Lung (tissue), 12 donors: ENCODE results near the gene BBS9. TPM values are rescaled to one million over a fixed set of nuclear protein-coding genes. Genes with fewer than 3 reads are reported as not detected.

ENCODE experiments used
- ATAC-seq: fragments of 200-7000 bp; cut with Tn5 transposase; one replicate; pipeline ENCODE4 v1.9.1; 2020; ENCODE audit warnings: moderate number of reproducible peaks; ENCODE audit not compliant: insufficient read depth, low FRiP score
- DNase-seq, 3 donors: peaks; one replicate each; pipeline ENCODE4 v3.0.0-alpha.2; 2013 to 2017
- H3K27ac ChIP-seq, 2 donors: one replicate each; pipeline ENCODE4 v1.5.1; 2013; ENCODE audit warnings: mild to moderate bottlenecking in 2 of 2, moderate library complexity in 2 of 2, control low read depth in 1 of 2, inconsistent platforms in 1 of 2, low read depth in 1 of 2, low read length in 1 of 2
- H3K27me3 ChIP-seq, 3 donors: one replicate each; pipeline ENCODE4 v1.5.1; 2013; ENCODE audit warnings: low read length in 2 of 3; ENCODE audit not compliant: control insufficient read depth in 3 of 3, insufficient read depth in 3 of 3
- H3K36me3 ChIP-seq, 4 donors: one replicate each; pipeline ENCODE4 v1.5.1; 2013; ENCODE audit warnings: low read length in 4 of 4, mild to moderate bottlenecking in 1 of 4, moderate library complexity in 1 of 4; ENCODE audit not compliant: control insufficient read depth in 4 of 4, insufficient read depth in 4 of 4
- H3K4me1 ChIP-seq, 5 donors: one replicate each; pipeline ENCODE4 v1.5.1; 2013; ENCODE audit warnings: low read length in 5 of 5, mild to moderate bottlenecking in 2 of 5, moderate library complexity in 1 of 5; ENCODE audit not compliant: control insufficient read depth in 5 of 5, insufficient read depth in 5 of 5
- H3K4me3 ChIP-seq: one replicate; pipeline ENCODE4 v1.5.1; 2013; ENCODE audit warnings: mild to moderate bottlenecking, control low read depth, moderate library complexity
- H3K9ac ChIP-seq, 2 donors: one replicate each; pipeline ENCODE4 v1.5.1; 2013; ENCODE audit warnings: low read length in 2 of 2, control low read depth in 1 of 2; ENCODE audit not compliant: insufficient read depth in 1 of 2
- H3K9me3 ChIP-seq, 4 donors: one replicate each; pipeline ENCODE4 v1.5.1; 2013; ENCODE audit warnings: low read length in 3 of 4, mild to moderate bottlenecking in 1 of 4, moderate library complexity in 1 of 4; ENCODE audit not compliant: control insufficient read depth in 4 of 4, insufficient read depth in 3 of 4
- CTCF ChIP-seq: IDR thresholded peaks from 2 replicates; pipeline ENCODE4 v1.5.1; 2012; ENCODE audit warnings: mild to moderate bottlenecking; ENCODE audit errors: control extremely low read depth, extremely low read depth
- WGBS, 2 donors: extraction: QIAGEN DNeasy Blood & Tissue Kit; methylation state at CpG; one replicate each; pipeline ENCODE4 v1.1.7; 2013; 5-methylcytosine and 5-hydroxymethylcytosine counted together
- polyA plus RNA-seq, 2 donors: library from polyadenylated mRNA; stranded (reverse); fragments of 200-250 nt; gene quantifications; one replicate each; pipeline ENCODE4 v1.2.1, GENCODE V29; 2013
- total RNA-seq, 2 donors: library from RNA; depleted of rRNA in 1 of 2; stranded (reverse); fragments of >200 nt in 1 of 2; gene quantifications; one replicate each; pipeline ENCODE4 v1.2.1, GENCODE V29; 2014 to 2021
- donor health status: control.
- donor health status: control.
- donor health status: Bipolar disorder and iron deficiency.
- donor health status: healthy.
- donor health status: DM: yes; HTN: yes; CAD: no.

The BBS9 gene
- total and polyA plus RNA-seq, 4 donors, result 3.5 to 65.0 (median 15.2) TPM

DNA sequence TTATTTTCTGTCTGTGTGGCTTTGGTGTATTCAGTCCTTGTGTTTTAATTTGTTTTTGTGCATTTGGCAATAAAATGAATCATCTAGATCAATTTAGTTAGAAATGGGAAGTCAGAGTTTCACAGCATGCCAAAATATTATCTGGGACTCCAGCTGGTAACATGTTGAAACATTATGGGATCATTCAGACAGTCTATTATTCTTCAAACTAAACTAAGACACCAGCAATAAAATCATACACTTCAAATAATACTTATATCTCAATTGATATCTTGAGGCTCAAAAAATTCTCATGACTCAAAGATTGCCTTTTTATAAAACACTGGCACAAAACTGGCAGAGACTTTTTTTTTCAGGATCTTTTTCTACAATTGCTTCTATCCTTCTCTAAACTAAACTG lies 14.4 kb upstream of the BBS9 start:
- TF ChIP-seq CTCF, result no peak
- Histone ChIP-seq H3K27ac (no peak overlapping the region), H3K4me3 (no peak overlapping the region), H3K27me3 (no peaks in the 10 kb centered on the region), H3K9ac (no peak overlapping the region), H3K36me3 (no peaks in the 10 kb centered on the region), H3K4me1 (peaks cover 0 to 15% (median 0%) of the 10 kb centered on the region in 5 donors), H3K9me3 (no peaks in the 10 kb centered on the region)
- DNase-seq (peak in 2 of 3 donors; percentile 72 to 80), ATAC-seq (no peak)

DNA sequence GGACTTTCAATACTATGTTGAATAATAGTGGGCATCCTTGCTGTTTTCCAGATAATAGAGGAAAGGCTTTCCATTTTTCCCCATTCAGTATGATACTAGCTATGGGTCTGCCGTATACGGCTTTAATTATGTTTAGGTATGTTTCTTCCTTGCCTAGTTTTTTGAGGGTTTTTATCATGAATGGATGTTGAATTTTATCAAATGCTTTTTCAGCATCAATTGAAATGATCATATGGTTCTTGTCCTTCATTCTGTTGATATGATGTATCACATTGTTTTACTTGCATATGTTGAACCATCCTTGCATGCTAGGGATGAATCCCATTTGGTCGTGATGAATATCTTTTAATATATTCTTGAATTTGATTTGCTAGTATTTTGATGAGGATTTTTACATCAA lies 11.0 kb upstream of the BBS9 start:
- WGBS, 2 donors, result 94 to 96% methylated on average over 3 of the region's 3 CpGs
- TF ChIP-seq CTCF, result no peak

GRCh38 chr7:33127085-33127484 lies 2.3 kb upstream of the BBS9 start:
- ATAC-seq (no peak), DNase-seq (no peak)
- Histone ChIP-seq H3K27me3 (no peaks in the 10 kb centered on the region), H3K27ac (no peak overlapping the region), H3K9ac (no peak overlapping the region), H3K36me3 (no peaks in the 10 kb centered on the region), H3K4me1 (peaks cover 0 to 22% (median 6%) of the 10 kb centered on the region in 5 donors), H3K9me3 (no peaks in the 10 kb centered on the region), H3K4me3 (no peak overlapping the region)
- no peak for TF ChIP-seq CTCF
- 64 to 82% methylated on average over 2 of the region's 2 CpGs for whole genome bisulfite sequencing, 2 donors

More for the DNA sequence above, 11.0 kb upstream of the BBS9 start:
- H3K36me3 ChIP-seq, result no peaks in the 10 kb centered on the region
- no peaks in the 10 kb centered on the region for H3K9me3 ChIP-seq
- H3K27me3 ChIP-seq, result no peaks in the 10 kb centered on the region
- peaks cover 0 to 13% (median 0%) of the 10 kb centered on the region in 5 donors for H3K4me1 ChIP-seq
- H3K27ac ChIP-seq, result no peak overlapping the region
- H3K9ac ChIP-seq, result no peak overlapping the region
- DNase-seq (no peak), ATAC-seq (no peak)
- H3K4me3 ChIP-seq, result no peak overlapping the region

GRCh38 chr7:33128631-33128989 lies 754 bp upstream of the BBS9 start:
- Histone ChIP-seq H3K27me3 (no peaks in the 10 kb centered on the region), H3K4me1 (peaks cover 0 to 24% (median 6%) of the 10 kb centered on the region in 5 donors), H3K4me3 (peak overlapping the region; percentile 81), H3K27ac (peak overlapping the region; percentile 89 to 90), H3K9me3 (no peaks in the 10 kb centered on the region), H3K9ac (peak overlapping the region in 1 of 2 donors; percentile 69), H3K36me3 (no peaks in the 10 kb centered on the region)
- DNase-seq (no peak), ATAC-seq (no peak)
- TF ChIP-seq CTCF, result no peak
- 0% methylated on average over 3 of the region's 3 CpGs for WGBS, 2 donors
